BLaER1 (cell line): ENCODE data around the gene CCDC9B.
A peak's percentile ranks its signal among the peaks of the same experiment; 100 is the strongest.

ENCODE experiments used
- H3K27ac ChIP-seq: shearing (Covaris generic); formaldehyde crosslinking; 2 replicates; pipeline ENCODE4 v1.8.1; 2022
- H3K27me3 ChIP-seq: shearing (Covaris generic); formaldehyde crosslinking; 2 replicates; pipeline ENCODE4 v1.8.1; 2022
- H3K36me3 ChIP-seq: shearing (Covaris generic); formaldehyde crosslinking; 2 replicates; pipeline ENCODE4 v1.8.1; 2022
- H3K4me1 ChIP-seq: shearing (Covaris generic); formaldehyde crosslinking; 2 replicates; pipeline ENCODE4 v1.8.1; 2022
- H3K4me2 ChIP-seq: shearing (Covaris generic); formaldehyde crosslinking; 2 replicates; pipeline ENCODE4 v1.8.1; 2022
- H3K4me3 ChIP-seq: shearing (Covaris generic); formaldehyde crosslinking; 2 replicates; pipeline ENCODE4 v1.8.1; 2022
- H3K9ac ChIP-seq: shearing (Covaris generic); formaldehyde crosslinking; 2 replicates; pipeline ENCODE4 v1.8.1; 2022
- H3K9me3 ChIP-seq: shearing (Covaris generic); formaldehyde crosslinking; 2 replicates; pipeline ENCODE4 v1.8.1; 2022
- H4K20me1 ChIP-seq: shearing (Covaris generic); formaldehyde crosslinking; 2 replicates; pipeline ENCODE4 v1.8.1; 2022
- Cebpa-rat ChIP-seq: shearing (Covaris generic); IDR thresholded peaks from 2 replicates; pipeline ENCODE4 v1.8.1; 2022

CCDC9B gene

GRCh38 chr15:40365624-40366456 is 25.1 kb upstream of the CCDC9B start:
- H3K27me3 ChIP-seq: no peaks in the 10 kb centered on the region
- no peaks in the 10 kb centered on the region for H3K36me3 ChIP-seq
- no peak for TF ChIP-seq Cebpa-rat
- no peaks in the 10 kb centered on the region for H3K9me3 ChIP-seq
- no peak overlapping the region for H3K27ac ChIP-seq
- H3K4me2 ChIP-seq: peak overlapping the region; percentile 97; the same call in 1 of the 2 replicates
- H3K4me1 ChIP-seq: peaks cover 25% of the 10 kb centered on the region
- no peak overlapping the region for H3K4me3 ChIP-seq
- H3K9ac ChIP-seq: no peak overlapping the region
- peaks cover 18% of the 10 kb centered on the region for H4K20me1 ChIP-seq

DNA sequence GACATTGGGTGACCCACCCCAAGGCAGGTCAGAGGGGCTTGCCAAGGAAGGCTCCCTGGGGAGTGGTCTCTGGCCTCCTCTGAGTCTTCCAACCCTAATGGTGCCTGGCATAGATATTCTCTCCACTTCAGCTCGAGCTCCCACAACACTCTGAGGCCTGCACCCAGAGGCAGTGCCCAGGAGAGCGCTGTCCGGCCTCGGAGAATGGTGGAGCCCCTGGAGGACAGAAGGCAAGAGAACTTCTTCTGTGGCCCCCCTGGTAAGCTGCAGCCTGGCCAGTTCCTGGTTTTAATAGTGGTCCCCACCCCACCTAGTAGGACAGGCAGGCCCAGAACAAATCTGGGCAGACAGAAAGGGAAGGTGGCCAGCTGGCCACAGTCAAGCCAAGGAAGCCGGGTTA is 24.3 kb upstream of the CCDC9B start:
- no peak for TF ChIP-seq Cebpa-rat
- H3K27me3 ChIP-seq: no peaks in the 10 kb centered on the region
- H3K27ac ChIP-seq: no peak overlapping the region
- no peak overlapping the region for H3K4me3 ChIP-seq
- no peaks in the 10 kb centered on the region for H3K36me3 ChIP-seq
- H3K4me1 ChIP-seq: peaks cover 25% of the 10 kb centered on the region
- H3K9ac ChIP-seq: no peak overlapping the region
- H4K20me1 ChIP-seq: peaks cover 27% of the 10 kb centered on the region
- H3K9me3 ChIP-seq: no peaks in the 10 kb centered on the region
- H3K4me2 ChIP-seq: no peak overlapping the region

DNA sequence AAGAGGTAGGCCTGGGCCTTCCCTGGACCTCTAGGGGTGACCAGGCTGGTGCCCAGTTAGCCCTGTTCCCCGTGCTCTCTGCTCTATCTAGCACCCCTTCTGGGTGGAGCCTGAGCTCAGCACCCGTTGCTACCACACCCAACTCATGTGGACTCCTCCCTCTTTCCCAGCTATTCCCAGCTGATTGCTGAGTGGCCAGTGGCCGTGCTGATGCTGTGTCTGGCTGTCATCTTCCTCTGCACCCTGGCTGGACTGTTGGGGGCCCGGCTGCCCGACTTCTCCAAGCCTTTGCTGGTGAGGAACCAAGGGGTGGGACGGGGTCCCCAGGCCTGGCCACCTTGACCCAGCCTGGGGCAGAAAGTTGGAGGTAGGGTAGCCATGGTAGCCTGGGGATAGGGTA is 23.5 kb upstream of the CCDC9B start:
- Histone ChIP-seq H4K20me1 (peaks cover 34% of the 10 kb centered on the region), H3K27ac (no peak overlapping the region), H3K36me3 (no peaks in the 10 kb centered on the region), H3K9ac (no peak overlapping the region), H3K4me1 (peaks cover 25% of the 10 kb centered on the region), H3K4me2 (no peak overlapping the region), H3K4me3 (no peak overlapping the region), H3K27me3 (no peaks in the 10 kb centered on the region), H3K9me3 (no peaks in the 10 kb centered on the region)
- no peak for TF ChIP-seq Cebpa-rat

DNA sequence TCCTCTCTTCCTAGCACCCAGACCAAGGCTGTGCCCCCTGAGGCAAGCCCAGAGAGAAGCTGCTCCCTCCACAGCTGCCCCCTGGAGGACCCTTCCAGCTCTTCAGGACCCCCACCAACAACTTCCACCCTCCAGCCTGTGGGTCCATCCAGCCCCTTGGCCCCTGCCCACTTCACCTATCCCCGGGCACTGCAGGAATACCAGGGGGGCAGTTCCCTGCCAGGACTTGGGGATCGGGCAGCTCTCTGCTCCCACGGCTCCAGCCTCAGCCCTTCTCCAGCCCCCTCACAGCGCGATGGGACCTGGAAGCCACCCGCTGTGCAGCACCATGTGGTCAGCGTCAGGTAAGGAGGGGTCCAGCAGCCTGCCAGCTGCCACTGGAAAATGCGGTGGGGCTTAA is 22.9 kb upstream of the CCDC9B start:
- peaks cover 41% of the 10 kb centered on the region for H4K20me1 ChIP-seq
- H3K4me2 ChIP-seq: no peak overlapping the region
- H3K4me3 ChIP-seq: no peak overlapping the region
- no peaks in the 10 kb centered on the region for H3K9me3 ChIP-seq
- no peak overlapping the region for H3K27ac ChIP-seq
- no peaks in the 10 kb centered on the region for H3K36me3 ChIP-seq
- no peak for TF ChIP-seq Cebpa-rat
- H3K9ac ChIP-seq: no peak overlapping the region
- peaks cover 30% of the 10 kb centered on the region for H3K4me1 ChIP-seq
- no peaks in the 10 kb centered on the region for H3K27me3 ChIP-seq

GRCh38 chr15:40361640-40362039 is 20.9 kb upstream of the CCDC9B start:
- no peaks in the 10 kb centered on the region for H3K36me3 ChIP-seq
- H3K9ac ChIP-seq: no peak overlapping the region
- no peaks in the 10 kb centered on the region for H3K27me3 ChIP-seq
- no peak overlapping the region for H3K4me3 ChIP-seq
- no peaks in the 10 kb centered on the region for H3K9me3 ChIP-seq
- peaks cover 18% of the 10 kb centered on the region for H3K4me1 ChIP-seq
- H3K4me2 ChIP-seq: no peak overlapping the region
- no peak for TF ChIP-seq Cebpa-rat
- H3K27ac ChIP-seq: no peak overlapping the region
- peaks cover 53% of the 10 kb centered on the region for H4K20me1 ChIP-seq

DNA sequence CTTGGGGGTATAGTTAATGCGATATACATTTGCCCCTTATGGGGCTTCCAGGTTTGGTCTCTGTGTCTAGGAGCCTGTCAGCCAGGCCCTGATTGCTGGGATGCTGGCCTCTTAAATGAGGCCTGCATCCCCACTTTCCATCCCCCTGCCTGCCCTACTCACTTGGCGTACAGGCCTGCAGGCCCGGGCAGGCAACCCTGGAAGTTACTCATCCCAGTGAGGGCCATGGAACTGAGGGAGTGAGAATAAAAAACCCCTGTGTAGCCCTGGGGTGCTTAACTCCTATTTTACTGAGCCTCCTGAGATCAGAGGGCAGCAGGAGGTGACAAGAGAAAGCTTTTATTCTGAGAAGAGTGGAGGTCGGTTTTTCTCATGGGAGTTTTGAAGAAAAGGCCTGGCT is 19.3 kb upstream of the CCDC9B start:
- H3K4me2 ChIP-seq: no peak overlapping the region
- H3K4me1 ChIP-seq: peaks cover 13% of the 10 kb centered on the region
- peaks cover 53% of the 10 kb centered on the region for H4K20me1 ChIP-seq
- H3K4me3 ChIP-seq: no peak overlapping the region
- no peaks in the 10 kb centered on the region for H3K36me3 ChIP-seq
- H3K9ac ChIP-seq: no peak overlapping the region
- H3K27me3 ChIP-seq: no peaks in the 10 kb centered on the region
- no peaks in the 10 kb centered on the region for H3K9me3 ChIP-seq
- no peak overlapping the region for H3K27ac ChIP-seq
- no peak for TF ChIP-seq Cebpa-rat

DNA sequence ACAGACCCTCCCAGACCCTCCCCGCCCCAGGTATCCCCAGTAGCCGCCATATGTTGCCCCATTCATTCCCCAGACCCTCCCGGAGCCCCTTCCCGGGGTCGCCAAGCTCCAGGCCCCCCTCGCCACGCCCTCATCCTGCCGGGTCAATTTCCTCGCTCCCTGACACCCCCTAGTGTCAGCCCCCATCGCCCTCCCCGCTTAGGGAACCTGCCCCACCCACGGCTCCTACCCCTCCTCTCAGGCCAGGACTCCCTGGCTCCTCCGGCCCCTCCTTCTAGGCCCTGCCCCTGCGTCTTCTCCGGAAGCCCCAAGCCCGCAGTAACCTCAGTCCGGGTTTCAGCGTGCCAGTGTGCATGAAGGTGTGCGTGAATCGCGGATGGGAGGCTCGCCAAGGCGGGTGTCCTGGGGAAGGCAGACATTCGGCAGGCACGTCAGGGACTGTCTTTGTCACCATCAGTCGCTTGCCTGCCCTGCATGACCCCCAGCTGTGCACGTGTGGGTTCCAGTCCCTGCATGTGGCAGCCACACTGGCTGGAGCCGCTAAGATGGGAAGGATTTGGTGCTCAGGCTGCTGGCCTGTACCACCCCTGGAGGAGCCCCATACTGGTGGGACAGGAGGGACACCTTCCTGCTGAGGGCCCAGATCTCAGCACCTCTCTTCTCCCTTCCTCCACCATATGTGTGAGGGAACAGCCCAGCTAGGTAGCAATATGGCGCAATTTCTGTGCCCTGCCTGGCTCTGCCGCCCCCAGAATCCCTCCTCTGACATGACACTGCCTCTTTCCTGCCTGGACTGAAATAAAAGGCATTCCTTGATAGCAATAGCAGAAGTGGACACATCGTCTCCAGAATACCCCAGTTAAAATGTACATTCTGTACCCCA is 18.0 kb upstream of the CCDC9B start:
- H3K9ac ChIP-seq: no peak overlapping the region; the same call in 1 of the 2 replicates

DNA sequence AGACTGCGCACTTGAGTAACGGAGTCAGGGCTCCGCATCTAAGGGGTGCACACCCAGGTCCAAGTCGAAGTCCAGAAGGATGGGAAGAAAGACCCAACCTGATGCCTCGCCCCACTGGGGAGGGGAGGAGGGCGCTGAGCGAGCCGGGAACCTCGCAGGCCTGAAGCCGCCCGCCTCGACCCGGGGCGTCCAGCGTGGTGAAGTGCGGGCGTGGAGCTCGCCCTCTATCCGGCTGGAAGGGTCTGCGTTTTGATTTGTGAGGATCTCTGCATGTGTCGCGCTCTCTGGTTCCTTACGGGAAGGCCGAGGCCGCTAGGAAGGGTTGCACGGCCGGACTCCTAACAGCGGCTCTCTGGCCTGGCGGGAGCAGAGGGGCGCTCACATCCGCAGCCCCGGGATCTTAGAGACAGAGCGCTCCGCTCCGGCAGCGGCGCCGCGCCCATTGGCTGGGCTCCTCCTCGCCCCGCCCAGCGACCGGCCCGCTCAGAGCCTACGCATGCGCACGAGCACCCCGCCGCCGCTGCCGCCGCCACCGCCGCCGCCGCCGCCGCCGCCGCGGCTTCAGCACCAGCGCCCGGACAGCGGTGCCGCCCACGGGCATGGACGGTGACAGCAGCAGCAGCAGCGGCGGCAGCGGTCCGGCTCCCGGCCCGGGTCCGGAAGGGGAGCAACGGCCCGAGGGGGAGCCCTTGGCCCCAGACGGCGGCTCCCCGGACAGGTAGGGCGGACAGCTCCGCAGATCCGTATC is 17.2 kb upstream of the CCDC9B start, which contains the start of gene DISP2:
DISP2 (plus strand) TSS at position 497 of the 748 bp plus-strand sequence; CDS start at position 600, 103 bp downstream.
- H3K9ac ChIP-seq: peak within 1 kb of the TSS; percentile 5; the same call in 1 of the 2 replicates
- TF ChIP-seq Cebpa-rat: no peak
- no peaks in the 10 kb centered on the region for H3K36me3 ChIP-seq
- H3K27ac ChIP-seq: no peak within 1 kb of the TSS
- peaks cover 22% of the 10 kb centered on the region for H3K4me1 ChIP-seq
- peaks cover 59% of the 10 kb centered on the region for H4K20me1 ChIP-seq
- peak within 1 kb of the TSS; percentile 70 for H3K4me3 ChIP-seq
- H3K27me3 ChIP-seq: no peaks in the 10 kb centered on the region
- H3K4me2 ChIP-seq: peak within 1 kb of the TSS; percentile 81
- no peaks in the 10 kb centered on the region for H3K9me3 ChIP-seq

More for the DNA sequence above, 18.0 kb upstream of the CCDC9B start:
- TF ChIP-seq Cebpa-rat: no peak
- peaks cover 22% of the 10 kb centered on the region for H3K4me1 ChIP-seq
- no peaks in the 10 kb centered on the region for H3K27me3 ChIP-seq
- no peaks in the 10 kb centered on the region for H3K9me3 ChIP-seq
- peaks cover 63% of the 10 kb centered on the region for H4K20me1 ChIP-seq
- no peak overlapping the region for H3K27ac ChIP-seq
- peak overlapping the region; percentile 81 for H3K4me2 ChIP-seq
- peak overlapping the region; percentile 70 for H3K4me3 ChIP-seq
- H3K36me3 ChIP-seq: no peaks in the 10 kb centered on the region

GRCh38 chr15:40357246-40357645 is 16.5 kb upstream of the CCDC9B start:
- Histone ChIP-seq H3K4me3 (peak overlapping the region; percentile 70; the same call in 1 of the 2 replicates), H3K27ac (no peak overlapping the region), H3K27me3 (no peaks in the 10 kb centered on the region), H3K9ac (no peak overlapping the region), H3K36me3 (no peaks in the 10 kb centered on the region), H4K20me1 (peaks cover 59% of the 10 kb centered on the region), H3K4me2 (peak overlapping the region; percentile 81), H3K9me3 (no peaks in the 10 kb centered on the region), H3K4me1 (peaks cover 22% of the 10 kb centered on the region)
- TF ChIP-seq Cebpa-rat: no peak
